GM12864 (cell line): Measurements from ENCODE around the gene LDLRAD4.

ENCODE experiments used
- DNase-seq: peaks from one replicate; pipeline ENCODE4 v3.0.0-alpha.2; 2011; ENCODE audit warnings: low read depth
- H3K4me3 ChIP-seq: 2 replicates; pipeline ENCODE4 v1.5.1; 2011; ENCODE audit warnings: mild to moderate bottlenecking, low read depth, low read length, control low read depth
- CTCF ChIP-seq: IDR thresholded peaks from 2 replicates; pipeline ENCODE4 v1.5.1; 2011; ENCODE audit warnings: low read depth, mild to moderate bottlenecking, moderate library complexity, low read length, control low read depth, inconsistent platforms; ENCODE audit errors: missing control alignments

Gene LDLRAD4

GRCh38 chr18:13543144-13543543 is 324.6 kb downstream of the LDLRAD4 start:
- no peak for TF ChIP-seq CTCF
- DNase-seq, result no peak
- no peak overlapping the region for H3K4me3 ChIP-seq

- no peak for DNase-seq
- no peak overlapping the region for H3K4me3 ChIP-seq
- no peak for TF ChIP-seq CTCF
Observed at GRCh38 chr18:13543811-13544732, 325.5 kb downstream of the LDLRAD4 start.

- no peak for DNase-seq
- TF ChIP-seq CTCF, result no peak
- H3K4me3 ChIP-seq, result no peak overlapping the region
Observed at GRCh38 chr18:13544953-13545352, 326.4 kb downstream of the LDLRAD4 start.

GRCh38 chr18:13545514-13545913 is 327.0 kb downstream of the LDLRAD4 start:
- no peak for TF ChIP-seq CTCF
- DNase-seq, result no peak
- no peak overlapping the region for H3K4me3 ChIP-seq

GRCh38 chr18:13545955-13546354 is 327.4 kb downstream of the LDLRAD4 start:
- H3K4me3 ChIP-seq, result no peak overlapping the region
- TF ChIP-seq CTCF, result no peak
- DNase-seq, result no peak

GRCh38 chr18:13546638-13547037 is 328.1 kb downstream of the LDLRAD4 start:
- no peak for TF ChIP-seq CTCF
- H3K4me3 ChIP-seq, result no peak overlapping the region
- DNase-seq, result no peak

GRCh38 chr18:13547347-13547746 is 328.8 kb downstream of the LDLRAD4 start:
- no peak for TF ChIP-seq CTCF
- H3K4me3 ChIP-seq, result no peak overlapping the region
- DNase-seq, result no peak
